Ramos (cell line): Measurements from ENCODE around the gene DYNLT2.
"Not testable (repeated sequence)": the region's sequence is repeated elsewhere in the genome, so short reads cannot be mapped to it uniquely, and the experiment has no call there.

Source experiments
- in situ Hi-C: fragments of 300-500 bp; cut with MboI; formaldehyde crosslinking; loops from one replicate; pipeline ENCODE4 v1.14.3; 2022; ENCODE audit warnings: low sequenced_read_pairs; ENCODE audit not compliant: unreplicated experiment

Gene DYNLT2

GRCh38 chr6:169707772-169708171 lies 43.6 kb downstream of the DYNLT2 start:
- in situ Hi-C loops = no loop called here

- in situ Hi-C loops = no loop called here
These were observed 48.5 kb downstream of the DYNLT2 start for GRCh38 chr6:169702840-169703246.

DNA sequence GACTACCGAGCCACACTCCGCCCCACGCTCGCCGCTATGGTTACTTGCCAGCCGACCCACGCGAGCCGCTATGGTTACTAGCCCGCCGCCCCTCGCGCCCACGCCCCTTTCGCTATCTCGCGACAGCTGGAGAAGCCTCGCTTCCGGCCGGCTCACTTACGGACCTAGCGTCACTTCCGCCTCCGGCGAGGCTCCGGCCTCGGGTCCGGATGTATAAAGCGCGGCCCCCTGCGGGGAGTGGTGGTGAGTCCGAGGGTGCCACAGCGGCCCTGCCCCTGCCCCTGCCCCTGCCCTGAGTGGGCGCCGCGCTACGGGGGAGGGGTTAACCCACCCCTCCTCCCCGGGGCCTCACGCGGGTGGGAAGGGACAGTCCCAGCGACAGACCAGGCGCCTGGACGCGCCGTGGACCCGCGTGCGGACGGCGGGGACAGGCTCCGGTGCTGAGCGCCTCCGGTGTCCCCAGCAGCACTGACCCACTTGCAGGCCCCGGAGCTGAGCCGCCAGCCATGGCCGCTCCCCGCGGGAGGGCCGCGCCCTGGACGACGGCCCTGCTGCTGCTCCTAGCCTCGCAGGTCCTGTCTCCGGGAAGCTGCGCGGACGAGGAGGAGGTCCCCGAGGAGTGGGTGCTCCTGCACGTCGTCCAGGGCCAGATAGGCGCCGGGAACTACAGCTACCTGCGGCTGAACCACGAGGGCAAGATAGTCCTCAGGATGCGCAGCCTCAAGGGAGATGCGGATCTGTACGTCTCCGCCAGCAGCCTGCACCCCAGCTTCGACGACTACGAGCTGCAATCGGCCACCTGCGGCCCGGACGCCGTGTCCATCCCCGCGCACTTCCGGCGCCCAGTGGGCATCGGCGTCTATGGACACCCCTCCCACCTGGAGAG lies 49.2 kb downstream of the DYNLT2 start, which contains the start of the genes C6orf120 and WDR27:
C6orf120 (plus strand) TSS at position 173 of the 886 bp plus-strand sequence; CDS start at position 507, 334 bp downstream.
WDR27 (minus strand) TSS at position 76 of the 886 bp plus-strand sequence. CDS start 13,024 bp downstream, outside the sequence.
- in situ Hi-C loops = no loop called here

DNA sequence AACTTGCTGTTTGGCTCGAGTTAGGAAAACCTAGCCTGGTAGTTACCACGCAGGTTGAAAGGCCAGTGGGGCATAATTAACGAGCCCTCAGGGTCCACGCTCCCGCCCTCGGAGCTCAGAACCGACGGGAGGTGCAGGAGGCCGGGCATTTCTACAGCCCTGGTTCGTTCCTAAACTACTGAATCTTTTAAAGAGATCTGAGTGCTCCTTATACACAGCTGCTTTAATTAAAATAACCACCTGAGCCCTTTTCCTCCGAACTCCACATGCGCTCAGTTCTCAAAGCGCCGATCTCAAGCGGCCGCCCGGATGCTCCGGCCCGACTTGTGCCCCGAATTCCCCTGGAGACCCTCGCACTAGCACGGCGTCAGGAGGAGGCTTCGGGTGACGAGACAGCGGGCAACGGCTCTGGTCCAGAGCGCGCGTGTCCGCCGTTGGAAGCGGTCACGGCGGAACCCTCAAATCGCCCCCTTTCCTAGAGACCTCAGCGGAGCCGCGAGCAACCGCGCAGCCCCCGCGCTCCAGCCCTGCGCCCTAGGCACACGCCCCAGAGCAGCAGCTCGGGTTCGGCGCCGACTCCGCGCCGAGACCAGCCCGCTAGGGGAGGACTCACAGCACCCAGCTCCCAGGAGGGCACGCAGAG lies 49.9 kb downstream of the DYNLT2 start:
- in situ Hi-C loops = no loop called here

- in situ Hi-C loops = no loop called here
These were observed 51.1 kb downstream of the DYNLT2 start for GRCh38 chr6:169700296-169700695.

DNA sequence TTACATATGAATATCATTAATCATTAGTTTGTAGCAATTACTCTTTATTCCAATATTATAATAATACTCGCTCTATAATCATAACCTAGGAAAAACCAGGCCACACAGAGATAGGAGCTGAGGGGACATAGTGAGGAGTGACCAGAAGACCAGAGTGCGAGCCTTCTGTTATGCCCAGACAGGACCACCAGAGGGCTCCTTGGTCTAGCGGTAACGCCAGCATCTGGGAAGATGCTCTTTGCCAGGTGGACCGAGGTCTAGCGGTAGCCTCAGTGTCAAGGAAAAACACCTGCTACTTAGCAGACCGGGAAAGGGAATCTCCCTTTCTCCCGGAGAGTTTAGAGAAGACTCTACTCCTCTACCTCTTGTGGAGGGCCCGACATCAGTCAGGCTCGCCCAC lies 54.3 kb downstream of the DYNLT2 start:
- in situ Hi-C loops = not testable (repeated sequence)

DNA sequence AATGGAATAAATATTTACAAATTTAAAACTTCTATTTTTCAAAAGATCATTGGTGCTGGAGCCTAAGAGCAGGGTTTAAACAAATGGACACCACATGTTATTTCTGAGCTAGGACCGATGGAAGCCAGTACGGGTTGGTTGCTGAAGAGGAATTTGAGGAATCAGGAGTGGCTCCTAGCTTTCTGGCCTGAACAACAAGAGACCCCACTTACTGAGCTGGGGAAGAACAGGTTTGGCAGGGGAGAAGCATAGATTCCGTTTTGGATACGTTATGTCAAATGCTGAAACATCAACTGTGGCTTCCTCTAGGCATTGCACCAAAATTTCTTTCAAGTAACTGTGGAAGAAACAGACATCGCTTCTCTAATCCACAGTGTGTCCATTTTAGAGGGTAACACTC lies 56.2 kb downstream of the DYNLT2 start:
- in situ Hi-C loops = no loop called here

GRCh38 chr6:169692516-169692915 lies 58.9 kb downstream of the DYNLT2 start:
- in situ Hi-C loops = no loop called here

DNA sequence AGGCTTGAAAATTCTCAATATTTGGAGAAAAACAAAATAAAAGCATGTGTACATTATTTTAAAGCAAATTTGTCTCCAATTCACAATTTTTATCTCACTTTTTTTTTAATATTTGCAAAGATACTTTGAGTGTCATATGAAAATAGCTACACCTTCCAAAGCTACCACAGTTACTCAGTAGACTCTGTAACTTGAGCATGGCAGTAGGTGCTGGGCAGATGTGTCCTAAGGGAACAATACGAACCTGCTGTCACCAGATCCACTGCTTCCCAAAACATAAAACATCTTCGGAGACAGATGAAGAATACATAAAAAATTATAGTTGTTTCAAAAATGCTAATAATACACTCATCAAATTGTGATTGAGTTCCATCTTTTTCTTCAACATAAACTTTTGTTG lies 60.1 kb downstream of the DYNLT2 start:
- in situ Hi-C loops = no loop called here
